ENCODE data around the gene MND1.

DNA sequence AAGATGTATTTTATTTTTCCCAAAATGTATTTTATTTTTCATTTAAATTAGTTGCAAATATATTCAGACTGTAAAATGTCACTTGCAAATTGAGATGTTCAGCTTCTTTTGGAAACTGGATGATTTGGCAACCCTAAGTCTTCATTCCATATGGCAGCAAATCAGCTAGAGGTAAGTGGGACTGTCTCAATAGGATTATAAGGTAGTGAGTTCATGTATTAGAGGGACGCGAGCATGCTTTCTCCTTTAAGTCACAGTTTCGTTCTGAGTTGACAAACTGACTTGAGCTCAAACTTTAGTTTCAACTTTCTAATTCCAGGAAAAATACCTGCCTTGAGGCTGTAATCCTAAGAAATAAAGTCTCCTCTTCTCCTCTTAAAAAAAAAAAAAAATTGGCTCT is 77.5 kb downstream of the MND1 start:
- TF ChIP-seq ARNTL (CRISPR knock-in tag; IDR thresholded peaks at IDR 0.05; ENCODE audit: borderline replicate concordance, low read depth): no peak
- TF ChIP-seq ZFP3 (CRISPR knock-in tag; IDR thresholded peaks at IDR 0.05): no peak
- TF ChIP-seq RARB (CRISPR knock-in tag; IDR thresholded peaks at IDR 0.05): no peak
- no peak for TF ChIP-seq GLIS3 (CRISPR knock-in tag; IDR thresholded peaks at IDR 0.05)
- TF ChIP-seq CSDC2 (CRISPR knock-in tag; IDR thresholded peaks at IDR 0.05): no peak
- TF ChIP-seq ZFP30 (CRISPR knock-in tag; IDR thresholded peaks at IDR 0.05): no peak
- TF ChIP-seq, protein P1, sequence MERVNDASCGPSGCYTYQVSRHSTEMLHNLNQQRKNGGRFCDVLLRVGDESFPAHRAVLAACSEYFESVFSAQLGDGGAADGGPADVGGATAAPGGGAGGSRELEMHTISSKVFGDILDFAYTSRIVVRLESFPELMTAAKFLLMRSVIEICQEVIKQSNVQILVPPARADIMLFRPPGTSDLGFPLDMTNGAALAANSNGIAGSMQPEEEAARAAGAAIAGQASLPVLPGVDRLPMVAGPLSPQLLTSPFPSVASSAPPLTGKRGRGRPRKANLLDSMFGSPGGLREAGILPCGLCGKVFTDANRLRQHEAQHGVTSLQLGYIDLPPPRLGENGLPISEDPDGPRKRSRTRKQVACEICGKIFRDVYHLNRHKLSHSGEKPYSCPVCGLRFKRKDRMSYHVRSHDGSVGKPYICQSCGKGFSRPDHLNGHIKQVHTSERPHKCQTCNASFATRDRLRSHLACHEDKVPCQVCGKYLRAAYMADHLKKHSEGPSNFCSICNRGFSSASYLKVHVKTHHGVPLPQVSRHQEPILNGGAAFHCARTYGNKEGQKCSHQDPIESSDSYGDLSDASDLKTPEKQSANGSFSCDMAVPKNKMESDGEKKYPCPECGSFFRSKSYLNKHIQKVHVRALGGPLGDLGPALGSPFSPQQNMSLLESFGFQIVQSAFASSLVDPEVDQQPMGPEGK (CRISPR knock-in tag; IDR thresholded peaks at IDR 0.05; ENCODE audit: borderline replicate concordance): no peak
- TF ChIP-seq ZNF565 (CRISPR knock-in tag; conservative IDR thresholded peaks at IDR 0.05; ENCODE audit: low read depth): no peak
